Middle frontal gyrus (tissue), 1 donor: ENCODE data around the gene MYL5.
"Not testable (repeated sequence)": the region's sequence is repeated elsewhere in the genome, so short reads cannot be mapped to it uniquely, and the experiment has no call there.

Source experiments
- DNase-seq: peaks from one replicate; pipeline ENCODE4 v3.0.0-alpha.2; 2015; ENCODE audit warnings: low spot score; ENCODE audit errors: extremely low spot score

MYL5 gene

GRCh38 chr4:656436-657337 lies 17.7 kb upstream of the MYL5 start:
- no peak for DNase-seq

- DNase-seq: no peak
These were observed 17.0 kb upstream of the MYL5 start for GRCh38 chr4:657338-657833.

- DNase-seq: no peak
These were observed 16.3 kb upstream of the MYL5 start for GRCh38 chr4:657834-658667.

GRCh38 chr4:658681-659667 lies 15.4 kb upstream of the MYL5 start:
- DNase-seq: no peak

GRCh38 chr4:659851-660250 lies 14.5 kb upstream of the MYL5 start:
- DNase-seq: no peak

- DNase-seq: no peak
These were observed 13.9 kb upstream of the MYL5 start for GRCh38 chr4:660401-660800.

GRCh38 chr4:661231-661630 lies 13.1 kb upstream of the MYL5 start:
- no peak for DNase-seq

- no peak for DNase-seq
These were observed 12.2 kb upstream of the MYL5 start for GRCh38 chr4:661881-662761.

GRCh38 chr4:663046-663437 lies 11.3 kb upstream of the MYL5 start:
- DNase-seq: no peak

- DNase-seq: no peak
These were observed 10.6 kb upstream of the MYL5 start for GRCh38 chr4:663438-664428.

- no peak for DNase-seq
These were observed 9.6 kb upstream of the MYL5 start for GRCh38 chr4:664713-665231.

- DNase-seq: no peak
These were observed 9.0 kb upstream of the MYL5 start for GRCh38 chr4:665381-665750.

GRCh38 chr4:665751-666435 lies 8.4 kb upstream of the MYL5 start:
- no peak for DNase-seq

- no peak for DNase-seq
These were observed 7.9 kb upstream of the MYL5 start for GRCh38 chr4:666436-666810.

GRCh38 chr4:666822-667544 lies 7.4 kb upstream of the MYL5 start:
- no peak for DNase-seq

GRCh38 chr4:667545-667925 lies 6.8 kb upstream of the MYL5 start:
- no peak for DNase-seq

- DNase-seq: not testable (repeated sequence)
These were observed 6.1 kb upstream of the MYL5 start for GRCh38 chr4:668219-668618.
